ENCODE results near the gene GRIK2.

The GRIK2 gene

GRCh38 chr6:101921829-101922450, 528.4 kb downstream of the GRIK2 start:
- no peak for DNase-seq

- no peak for DNase-seq
Measured at GRCh38 chr6:101926149-101926925, 532.8 kb downstream of the GRIK2 start.

GRCh38 chr6:101931766-101932165, 538.3 kb downstream of the GRIK2 start:
- no peak for DNase-seq

- no peak for DNase-seq
Measured at GRCh38 chr6:101932704-101933103, 539.2 kb downstream of the GRIK2 start.

- DNase-seq, result no peak
Measured at GRCh38 chr6:101935732-101936131, 542.2 kb downstream of the GRIK2 start.

GRCh38 chr6:101936516-101936915, 543.0 kb downstream of the GRIK2 start:
- no peak for DNase-seq

GRCh38 chr6:101937108-101937507, 543.6 kb downstream of the GRIK2 start:
- DNase-seq, result no peak

DNA sequence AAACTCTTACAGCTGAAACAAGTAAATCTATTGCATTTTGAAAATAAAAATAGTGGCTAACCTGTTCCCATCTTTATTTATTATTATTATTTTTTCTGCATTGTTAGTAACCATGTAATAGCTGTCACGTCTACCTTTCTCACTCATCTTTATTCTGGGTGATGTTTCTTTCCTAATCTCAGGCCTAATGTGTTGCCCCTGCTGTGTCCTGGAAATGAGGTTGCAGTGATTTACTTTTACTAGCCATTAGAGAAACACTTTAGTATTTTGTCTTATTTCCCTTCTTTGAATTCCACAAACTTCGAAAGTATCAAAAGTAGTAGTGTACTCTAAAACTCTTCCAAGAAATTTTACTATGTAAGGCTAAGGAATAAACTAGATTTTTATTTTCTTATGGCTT, 546.9 kb downstream of the GRIK2 start:
- DNase-seq, result no peak

- DNase-seq, result no peak
Measured at GRCh38 chr6:101956961-101957360, 563.5 kb downstream of the GRIK2 start.

DNA sequence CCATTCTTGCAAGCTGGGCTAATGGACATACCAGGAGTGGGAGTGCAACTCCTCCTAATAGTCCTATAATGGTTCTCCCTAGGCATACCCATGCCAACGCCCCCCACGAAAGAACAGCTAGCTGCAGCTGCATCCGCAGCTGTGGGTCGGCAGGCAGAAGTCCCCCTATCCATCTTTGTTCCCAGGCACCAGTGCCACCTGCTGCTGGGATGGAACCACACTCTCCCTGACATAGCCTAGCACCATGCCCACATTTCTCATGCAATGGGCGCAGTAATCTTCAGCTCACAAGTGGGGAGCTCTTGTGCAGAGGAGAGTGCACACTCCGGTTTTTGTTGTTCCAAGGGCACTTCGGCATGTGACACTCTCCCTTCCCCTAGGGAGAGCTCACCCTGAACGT, 567.8 kb downstream of the GRIK2 start:
- DNase-seq, result no peak

DNA sequence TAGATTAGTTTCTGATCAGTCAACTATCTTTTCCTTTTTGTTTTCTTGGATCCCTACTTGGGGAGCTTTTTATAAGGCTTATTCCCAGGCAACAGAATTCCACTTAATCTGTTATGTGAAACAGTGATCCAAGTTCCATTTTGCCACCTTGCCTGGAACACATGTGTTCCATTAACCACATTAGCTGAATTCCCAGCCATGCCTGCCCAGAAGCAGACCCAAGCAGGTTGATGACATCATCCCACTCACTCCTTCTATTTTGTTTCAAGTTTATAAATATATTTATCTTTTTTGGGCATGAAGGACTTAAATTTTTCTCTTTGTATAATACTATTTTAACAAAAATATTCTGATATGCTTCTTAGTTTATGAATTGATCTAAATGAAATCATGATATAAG, 587.4 kb downstream of the GRIK2 start:
- no peak for DNase-seq

DNA sequence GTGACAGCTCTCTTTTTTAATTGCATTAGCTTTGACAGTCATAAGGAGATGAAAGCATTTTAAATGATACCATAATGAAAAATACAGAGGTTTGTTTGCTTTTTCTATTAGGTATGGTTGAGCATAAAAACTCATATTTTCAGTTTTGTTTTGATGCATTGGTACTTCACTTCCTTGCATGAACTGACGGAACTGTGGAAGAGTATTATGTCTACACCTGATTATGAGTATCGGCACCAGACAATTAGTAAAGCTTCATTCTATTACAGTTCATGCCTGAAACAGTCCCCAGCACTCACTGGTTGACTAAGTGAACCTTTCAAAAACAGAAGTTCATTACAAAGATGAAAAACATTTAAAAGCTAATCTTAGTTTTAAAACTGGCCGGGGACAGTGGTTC, 593.0 kb downstream of the GRIK2 start:
- DNase-seq, result no peak

- DNase-seq, result no peak
Measured at GRCh38 chr6:101992286-101992685, 598.8 kb downstream of the GRIK2 start.

GRCh38 chr6:101994521-101994920, 601.0 kb downstream of the GRIK2 start:
- DNase-seq, result no peak

- DNase-seq, result no peak
Measured at GRCh38 chr6:102015431-102015830, 621.9 kb downstream of the GRIK2 start.

DNA sequence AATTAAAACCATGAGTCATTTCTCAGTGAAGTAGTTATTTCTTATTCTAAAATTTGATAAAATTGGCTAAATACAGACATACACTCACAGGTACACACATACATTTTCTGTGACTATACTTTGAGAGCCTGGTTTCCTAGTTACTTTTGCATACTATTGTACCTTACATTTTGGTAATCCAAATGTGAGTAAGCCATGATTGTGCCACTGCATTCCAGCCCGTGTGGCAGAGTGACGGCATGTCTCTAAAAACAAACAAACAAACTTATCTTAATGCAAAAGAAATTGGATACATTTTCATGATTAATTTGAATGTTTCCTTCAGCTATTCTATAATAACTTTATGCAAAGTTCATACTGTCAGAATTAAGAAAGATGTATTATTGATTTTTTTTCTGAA, 628.8 kb downstream of the GRIK2 start:
- no peak for DNase-seq

GRCh38 chr6:102022803-102023202, 629.3 kb downstream of the GRIK2 start:
- DNase-seq, result no peak

- DNase-seq, result no peak
Measured at GRCh38 chr6:102023977-102024657, 630.6 kb downstream of the GRIK2 start.

DNA sequence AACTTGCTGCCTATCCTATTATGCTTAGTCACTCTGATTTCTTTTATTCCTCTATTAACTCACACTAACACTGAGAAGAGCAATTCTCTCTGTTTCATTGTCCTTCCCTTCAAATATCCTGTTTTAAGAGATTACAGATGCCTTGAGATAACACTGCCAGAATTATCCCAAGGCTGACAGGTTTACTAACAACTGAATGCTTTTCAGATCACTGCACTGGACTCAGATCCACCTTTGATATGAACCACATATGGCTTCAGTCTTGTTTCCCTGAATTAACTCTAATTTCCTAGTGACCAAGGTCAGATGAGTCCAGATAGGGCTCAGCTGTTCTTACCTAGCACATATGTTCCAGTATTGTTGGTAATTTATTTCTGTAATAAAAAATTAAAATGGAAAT, 633.1 kb downstream of the GRIK2 start:
- no peak for DNase-seq

DNA sequence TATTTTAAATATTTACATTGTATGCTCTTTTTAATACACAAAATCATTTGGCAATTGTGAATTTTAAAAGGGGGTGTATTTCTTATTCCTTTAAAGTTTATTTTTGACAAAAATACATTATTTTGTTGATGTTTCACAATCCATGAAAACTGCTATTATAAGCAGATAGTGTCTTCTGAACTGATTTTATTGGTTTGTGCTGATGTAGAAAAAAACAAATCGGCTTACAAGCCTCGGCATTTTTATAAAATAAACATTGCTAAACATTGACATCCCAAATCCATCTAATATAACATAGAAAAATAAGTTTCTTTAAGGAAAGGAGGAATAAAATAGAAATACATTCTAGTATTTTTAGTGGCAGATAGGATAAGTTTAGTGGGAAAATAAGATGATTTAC, 634.7 kb downstream of the GRIK2 start:
- no peak for DNase-seq

GRCh38 chr6:102038964-102039363, 645.5 kb downstream of the GRIK2 start:
- no peak for DNase-seq

DNA sequence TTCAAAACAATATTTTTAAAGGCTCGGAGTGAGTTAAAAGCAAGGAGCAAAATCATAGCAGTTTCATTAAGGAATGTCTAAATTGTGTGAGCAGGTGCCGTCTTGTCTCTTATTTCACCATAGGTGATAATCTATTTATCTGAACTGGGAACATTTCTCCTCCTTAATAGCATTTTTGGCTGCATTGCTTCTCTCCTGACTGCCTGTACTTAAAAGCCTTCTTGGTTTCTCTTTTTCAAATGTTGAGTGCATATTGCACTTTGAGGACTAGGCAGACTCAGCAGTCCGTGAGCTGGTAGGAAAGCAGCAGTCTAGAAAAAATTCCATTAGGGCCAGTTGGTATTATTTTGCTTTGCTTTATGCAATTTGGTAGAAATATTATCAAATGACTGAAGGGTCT, 645.9 kb downstream of the GRIK2 start:
- DNase-seq, result no peak

- DNase-seq, result no peak
Measured at GRCh38 chr6:102051001-102051400, 657.5 kb downstream of the GRIK2 start.

GRCh38 chr6:102051720-102052119, 658.2 kb downstream of the GRIK2 start:
- DNase-seq, result no peak

Data from CD4-positive, alpha-beta T cell treated with Interleukin-21 for 1 hour (primary cell).